Chondrocyte (in vitro differentiated cells): ENCODE results near the gene HSF5. TPM values are rescaled to one million over a fixed set of nuclear protein-coding genes. Genes with fewer than 3 reads are reported as not detected.

Experiments
- DNase-seq: peaks from one replicate; pipeline ENCODE4 v3.0.0; 2021; ENCODE audit warnings: mixed read lengths, low spot score
- H3K27ac Mint-ChIP-seq: one replicate; pipeline ENCODE4 v1.8.0; 2021; ENCODE audit warnings: mild to moderate bottlenecking, moderate library complexity, mixed read lengths; ENCODE audit not compliant: unreplicated experiment
- H3K27me3 Mint-ChIP-seq: 2 replicates; pipeline ENCODE4 v1.8.0; 2021; ENCODE audit warnings: low read depth, mixed read lengths
- H3K36me3 Mint-ChIP-seq: 2 replicates; pipeline ENCODE4 v1.8.0; 2021; ENCODE audit warnings: low read depth, mixed read lengths
- H3K4me1 Mint-ChIP-seq: 2 replicates; pipeline ENCODE4 v1.8.0; 2021; ENCODE audit warnings: low read depth, mild to moderate bottlenecking, mixed read lengths
- H3K4me3 Mint-ChIP-seq: one replicate; pipeline ENCODE4 v1.8.0; 2021; ENCODE audit warnings: mild to moderate bottlenecking, moderate library complexity, mixed read lengths; ENCODE audit not compliant: unreplicated experiment
- H3K9me3 Mint-ChIP-seq: 2 replicates; pipeline ENCODE4 v1.8.0; 2021; ENCODE audit warnings: low read depth, mixed read lengths
- CTCF ChIP-seq: fragments of 200-600 bp; sonication (generic); IDR thresholded peaks from 2 replicates; pipeline ENCODE4 v1.5.0; 2021; ENCODE audit warnings: antibody characterized with exemption, mild to moderate bottlenecking, moderate library complexity
- total RNA-seq: library from RNA; stranded (reverse); gene quantifications from 3 replicates; pipeline ENCODE4 v1.2.1, GENCODE V29; 2021

HSF5 gene
- total RNA-seq, 1 donor from 2014 or later, result not detected

DNA sequence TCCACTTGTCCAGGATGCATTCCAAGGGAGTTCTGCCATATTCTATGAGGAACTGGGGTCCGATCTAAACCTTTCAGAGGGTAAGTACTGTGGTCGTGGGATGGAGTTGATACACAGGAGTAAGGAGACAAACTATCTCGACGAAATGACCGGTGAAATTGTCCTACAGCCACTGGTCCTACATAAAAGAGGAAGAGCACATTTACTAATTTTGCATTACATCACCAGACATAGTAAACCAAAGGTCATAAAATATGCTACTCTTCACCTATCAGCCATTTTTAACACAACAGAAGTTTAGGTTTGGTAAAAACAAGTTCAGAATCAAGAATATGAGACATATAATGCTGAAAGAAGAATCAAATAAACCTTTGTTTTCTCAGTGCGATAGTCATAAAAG lies 8.1 kb downstream of the HSF5 start:
- no peak for TF ChIP-seq CTCF
- Mint-ChIP-seq H3K4me1 (no peaks in the 10 kb centered on the region), H3K9me3 (no peaks in the 10 kb centered on the region), H3K27me3 (no peaks in the 10 kb centered on the region), H3K27ac (no peak overlapping the region), H3K36me3 (peaks cover 5% of the 10 kb centered on the region), H3K4me3 (no peak overlapping the region)
- no peak for DNase-seq

- H3K4me1 Mint-ChIP-seq, result no peaks in the 10 kb centered on the region
- H3K4me3 Mint-ChIP-seq, result no peak overlapping the region
- H3K27ac Mint-ChIP-seq, result no peak overlapping the region
- H3K9me3 Mint-ChIP-seq, result no peaks in the 10 kb centered on the region
- H3K27me3 Mint-ChIP-seq, result no peaks in the 10 kb centered on the region
- no peak for TF ChIP-seq CTCF
- DNase-seq, result no peak
- peaks cover 5% of the 10 kb centered on the region for H3K36me3 Mint-ChIP-seq
These were observed 11.4 kb downstream of the HSF5 start for GRCh38 chr17:58476812-58477211.

DNA sequence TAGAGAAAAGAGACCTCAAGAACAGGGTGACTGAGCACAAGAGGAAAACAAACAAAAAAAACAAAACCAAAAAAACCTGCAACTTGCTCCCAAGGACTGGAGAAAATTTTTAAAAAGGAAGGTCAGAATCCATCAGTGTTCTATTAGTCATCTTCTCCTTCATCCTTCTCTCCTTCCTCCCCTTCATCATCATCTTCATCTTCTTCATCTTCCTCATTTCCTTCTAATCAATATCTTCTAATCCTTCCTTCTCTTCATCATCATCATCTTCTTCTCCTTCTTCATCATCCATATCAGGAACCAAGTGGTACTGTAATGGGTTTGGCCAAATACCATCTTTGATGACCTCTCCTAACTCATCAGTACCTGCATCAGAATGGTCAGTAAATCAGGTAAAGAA lies 12.2 kb downstream of the HSF5 start:
- Mint-ChIP-seq H3K27me3 (no peaks in the 10 kb centered on the region), H3K4me3 (no peak overlapping the region), H3K27ac (no peak overlapping the region), H3K9me3 (no peaks in the 10 kb centered on the region), H3K36me3 (peaks cover 5% of the 10 kb centered on the region), H3K4me1 (no peaks in the 10 kb centered on the region)
- no peak for DNase-seq
- no peak for TF ChIP-seq CTCF

- no peaks in the 10 kb centered on the region for H3K4me1 Mint-ChIP-seq
- no peak for TF ChIP-seq CTCF
- H3K27ac Mint-ChIP-seq, result no peak overlapping the region
- H3K9me3 Mint-ChIP-seq, result no peaks in the 10 kb centered on the region
- DNase-seq, result no peak
- H3K4me3 Mint-ChIP-seq, result no peak overlapping the region
- peaks cover 14% of the 10 kb centered on the region for H3K27me3 Mint-ChIP-seq
- H3K36me3 Mint-ChIP-seq, result peaks cover 1% of the 10 kb centered on the region
These were observed 17.9 kb downstream of the HSF5 start for GRCh38 chr17:58470356-58470755.

GRCh38 chr17:58468944-58469343 lies 19.3 kb downstream of the HSF5 start:
- peaks cover 1% of the 10 kb centered on the region for H3K36me3 Mint-ChIP-seq
- H3K27ac Mint-ChIP-seq, result no peak overlapping the region
- H3K4me3 Mint-ChIP-seq, result no peak overlapping the region
- H3K9me3 Mint-ChIP-seq, result no peaks in the 10 kb centered on the region
- peaks cover 19% of the 10 kb centered on the region for H3K27me3 Mint-ChIP-seq
- DNase-seq, result no peak
- H3K4me1 Mint-ChIP-seq, result no peaks in the 10 kb centered on the region
- no peak for TF ChIP-seq CTCF
